ENCODE data around the gene NF1.

- TF ChIP-seq CTCF (conservative IDR thresholded peaks at IDR 0.05; ENCODE audit: low read depth, low read length) (no peak), EZH2 (IDR thresholded peaks at IDR 0.05; ENCODE audit: low read length, unreplicated experiment) (no peak)
Observed at GRCh38 chr17:31310886-31311285, 216.1 kb downstream of the NF1 start.

All from PC-3 (cell line).